Inflammatory macrophage (primary cell): ENCODE results near the gene UGCG.
"Not testable (repeated sequence)": the region's sequence is repeated elsewhere in the genome, so short reads cannot be mapped to it uniquely, and the experiment has no call there.

Experiments
- DNase-seq, 2 donors: peaks; one replicate each; pipeline ENCODE4 v3.0.0-alpha.2; 2020 to 2022

Gene UGCG

DNA sequence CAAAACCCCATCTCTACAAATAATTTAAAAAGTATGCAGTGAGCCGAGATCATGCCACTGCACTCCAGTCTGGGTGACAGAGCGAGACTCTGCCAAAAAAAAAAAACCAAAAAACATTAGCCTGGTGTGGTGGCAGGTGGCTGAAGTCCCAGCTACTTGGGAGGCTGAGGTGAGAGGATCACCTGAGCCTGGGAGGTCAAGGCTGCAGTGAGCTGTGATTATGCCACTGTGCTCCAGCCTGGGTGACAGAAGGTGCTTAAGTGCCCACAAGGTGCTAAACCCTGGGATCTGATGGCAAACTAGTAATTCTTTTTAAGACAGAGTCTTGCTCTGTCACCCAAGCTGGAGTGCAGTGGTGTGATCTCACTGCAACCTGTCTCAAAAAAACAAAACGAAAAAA, 5.7 kb upstream of the UGCG start:
- DNase-seq, result not testable (repeated sequence)

DNA sequence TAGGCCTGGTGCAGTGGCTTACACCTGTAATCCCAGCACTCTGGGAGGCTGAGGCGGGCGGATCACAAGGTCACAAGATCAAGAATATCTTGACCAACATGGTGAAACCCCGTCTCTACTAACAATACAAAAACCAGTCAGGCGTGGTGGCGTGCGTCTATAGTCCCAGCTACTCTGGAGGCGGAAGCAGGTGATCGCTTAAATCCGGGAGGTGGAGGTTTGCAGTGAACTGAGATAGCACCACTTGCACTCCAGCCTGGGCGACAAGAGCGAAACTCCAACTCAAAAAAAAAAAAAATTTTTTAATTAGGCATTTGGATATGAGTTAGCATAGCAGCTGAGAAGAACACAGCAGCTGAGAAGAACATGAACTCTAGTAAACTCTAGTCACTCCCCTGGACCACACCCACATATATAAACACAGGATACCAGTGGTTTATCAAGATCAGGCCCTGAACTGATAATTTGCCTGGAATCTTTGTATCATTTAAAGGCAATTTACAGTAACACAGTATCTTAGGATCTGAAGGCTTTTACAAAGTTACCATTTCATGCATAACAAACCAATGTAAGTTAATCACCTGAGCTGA, 4.6 kb upstream of the UGCG start:
- DNase-seq, result no peak

DNA sequence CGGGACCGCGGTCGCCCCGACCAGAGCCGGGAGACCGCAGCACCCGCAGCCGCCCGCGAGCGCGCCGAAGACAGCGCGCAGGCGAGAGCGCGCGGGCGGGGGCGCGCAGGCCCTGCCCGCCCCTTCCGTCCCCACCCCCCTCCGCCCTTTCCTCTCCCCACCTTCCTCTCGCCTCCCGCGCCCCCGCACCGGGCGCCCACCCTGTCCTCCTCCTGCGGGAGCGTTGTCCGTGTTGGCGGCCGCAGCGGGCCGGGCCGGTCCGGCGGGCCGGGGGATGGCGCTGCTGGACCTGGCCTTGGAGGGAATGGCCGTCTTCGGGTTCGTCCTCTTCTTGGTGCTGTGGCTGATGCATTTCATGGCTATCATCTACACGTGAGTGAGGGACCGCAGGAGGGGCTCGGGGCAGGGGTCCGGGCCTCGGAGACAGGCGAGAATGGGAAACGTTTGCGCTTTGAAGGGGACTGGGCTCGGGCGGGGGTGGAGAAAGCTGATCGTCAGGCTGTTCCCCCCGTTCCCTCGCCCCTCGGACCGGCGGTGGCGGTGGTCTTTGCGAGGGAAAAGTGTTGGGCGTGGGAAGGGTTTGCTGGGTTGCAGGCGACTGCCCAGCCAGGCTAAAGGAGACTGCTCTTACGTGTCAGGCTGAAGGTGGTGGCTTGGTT, 457 bp downstream of the UGCG start:
- peak in 1 of 2 donors; percentile 42 for DNase-seq

DNA sequence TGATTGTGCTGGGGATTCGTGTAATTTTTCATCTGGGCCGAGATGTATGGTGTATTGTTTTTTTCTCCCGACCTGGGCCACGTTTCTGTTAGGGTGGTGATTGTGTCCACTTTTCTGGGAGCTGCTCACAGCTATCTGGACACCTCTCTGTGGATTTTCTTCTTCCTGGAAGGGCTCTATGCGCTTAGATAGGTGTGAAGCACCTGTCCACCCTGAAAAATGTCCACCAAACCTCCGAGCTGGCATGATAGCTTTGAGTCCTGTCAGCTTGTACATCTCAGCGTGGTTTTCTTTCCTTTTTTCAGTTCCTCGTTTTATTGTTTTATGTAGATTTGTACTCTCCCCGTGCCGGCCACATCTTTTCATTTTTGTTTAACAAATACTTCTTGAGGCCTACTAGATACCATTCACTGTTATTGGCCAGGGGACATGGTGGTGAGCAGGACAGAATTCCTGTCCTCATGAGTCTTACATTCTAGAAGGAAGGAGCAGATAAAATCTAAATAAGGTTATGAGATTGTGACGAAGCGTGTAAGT, 1.1 kb downstream of the UGCG start:
- peak in 1 of 2 donors; percentile 40 for DNase-seq

DNA sequence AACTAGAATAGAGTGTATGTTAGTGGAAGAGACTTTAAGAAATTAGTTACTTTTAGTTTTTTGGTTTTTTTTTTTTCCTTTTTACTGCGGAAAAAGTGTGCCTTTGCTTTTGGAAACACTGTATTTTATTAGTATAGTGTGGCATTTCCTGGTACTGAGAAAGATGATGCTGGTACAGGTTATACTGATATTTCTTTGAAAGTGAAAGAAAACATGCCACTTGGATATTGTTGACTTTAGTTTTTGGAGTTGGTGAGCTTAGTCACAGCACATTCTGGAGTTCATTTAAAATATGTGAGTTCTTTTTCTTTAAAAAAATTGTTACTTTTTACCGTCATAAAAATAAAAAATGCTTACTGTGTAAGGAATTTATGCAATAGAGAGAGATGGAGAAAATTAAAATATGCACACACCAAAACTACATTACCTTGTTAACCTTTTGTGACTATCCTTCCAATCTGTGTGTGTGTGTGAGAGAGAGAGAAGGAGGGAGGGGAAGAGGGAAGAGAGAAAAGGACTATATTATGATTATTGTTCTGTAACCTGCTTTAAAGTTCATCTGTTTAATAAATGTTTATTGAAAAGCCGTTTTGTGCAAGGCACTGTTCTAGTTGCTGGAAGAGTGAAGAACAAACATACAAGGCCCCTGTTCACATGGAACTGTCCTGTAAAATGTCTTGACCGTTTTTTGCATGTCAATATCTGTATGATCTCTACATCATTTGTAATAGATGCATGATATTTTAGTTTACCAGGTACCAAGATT, 1.9 kb downstream of the UGCG start:
- DNase-seq, result no peak

DNA sequence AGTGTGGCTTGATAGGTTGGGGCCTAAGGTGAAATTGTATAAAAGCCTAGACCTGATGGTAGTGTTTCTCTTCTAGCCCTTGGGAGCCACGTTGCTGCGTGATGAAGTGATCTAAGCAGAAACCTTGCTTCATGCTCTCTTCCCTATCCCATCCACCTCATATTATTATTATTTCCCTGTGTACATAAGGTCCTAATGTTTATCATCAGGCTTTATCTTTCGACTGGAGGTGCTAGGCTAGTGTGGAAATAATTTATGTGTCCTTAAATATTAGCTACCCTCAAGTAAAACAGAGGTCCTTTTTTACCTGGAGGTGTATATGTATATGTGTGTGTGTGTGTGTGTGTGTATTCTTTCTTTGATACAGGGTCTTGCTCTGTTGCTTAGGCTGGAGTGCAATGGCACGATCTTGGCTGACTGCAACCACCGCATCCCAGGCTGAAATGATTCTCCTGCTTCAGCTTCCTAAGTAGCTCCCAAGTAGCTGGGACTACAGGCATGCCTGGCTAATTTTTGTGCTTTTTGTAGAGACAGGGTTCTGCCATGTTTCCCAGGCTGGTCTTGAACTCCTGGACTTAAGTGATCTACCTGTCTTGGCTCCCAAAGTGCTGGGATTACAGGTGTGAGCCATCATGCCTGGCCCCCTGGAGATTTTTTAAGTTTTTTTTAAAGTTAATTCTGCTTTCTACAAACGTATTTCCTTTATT, 3.7 kb downstream of the UGCG start:
- DNase-seq, result no peak

DNA sequence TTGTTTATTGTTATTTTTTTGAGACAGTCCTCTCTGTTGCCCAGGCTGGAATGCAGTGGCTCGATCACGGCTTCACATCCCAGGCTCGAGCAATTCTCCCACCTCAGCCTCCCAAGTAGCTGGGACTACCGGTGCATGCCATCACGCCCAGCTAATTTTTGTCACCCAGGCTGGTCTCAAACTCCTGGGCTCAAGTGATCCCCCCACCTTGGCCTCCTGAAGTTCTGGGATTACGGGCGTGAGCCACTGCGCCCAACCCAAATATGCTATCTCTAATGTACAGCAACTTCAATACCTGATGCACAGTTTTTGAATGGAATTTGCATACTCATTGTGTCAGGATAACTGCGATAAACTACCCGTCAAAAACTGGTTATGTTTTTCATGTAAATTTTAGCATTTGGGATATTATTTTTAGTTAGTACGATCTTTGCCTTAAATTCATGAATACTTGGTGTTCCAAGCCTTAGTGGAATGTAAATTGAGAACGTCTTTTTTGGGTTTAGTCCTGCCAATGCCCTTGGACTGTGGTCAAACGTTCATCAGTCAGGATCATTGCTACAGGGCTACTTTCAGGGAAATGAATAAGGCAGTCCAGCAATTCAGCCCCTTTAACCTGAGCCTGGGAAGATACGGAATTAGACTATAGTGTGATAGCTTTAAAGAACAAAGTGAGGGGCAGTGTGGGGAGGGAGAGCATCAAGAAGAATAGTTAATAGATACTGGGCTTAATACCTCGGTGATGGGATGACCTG, 4.4 kb downstream of the UGCG start:
- no peak for DNase-seq

DNA sequence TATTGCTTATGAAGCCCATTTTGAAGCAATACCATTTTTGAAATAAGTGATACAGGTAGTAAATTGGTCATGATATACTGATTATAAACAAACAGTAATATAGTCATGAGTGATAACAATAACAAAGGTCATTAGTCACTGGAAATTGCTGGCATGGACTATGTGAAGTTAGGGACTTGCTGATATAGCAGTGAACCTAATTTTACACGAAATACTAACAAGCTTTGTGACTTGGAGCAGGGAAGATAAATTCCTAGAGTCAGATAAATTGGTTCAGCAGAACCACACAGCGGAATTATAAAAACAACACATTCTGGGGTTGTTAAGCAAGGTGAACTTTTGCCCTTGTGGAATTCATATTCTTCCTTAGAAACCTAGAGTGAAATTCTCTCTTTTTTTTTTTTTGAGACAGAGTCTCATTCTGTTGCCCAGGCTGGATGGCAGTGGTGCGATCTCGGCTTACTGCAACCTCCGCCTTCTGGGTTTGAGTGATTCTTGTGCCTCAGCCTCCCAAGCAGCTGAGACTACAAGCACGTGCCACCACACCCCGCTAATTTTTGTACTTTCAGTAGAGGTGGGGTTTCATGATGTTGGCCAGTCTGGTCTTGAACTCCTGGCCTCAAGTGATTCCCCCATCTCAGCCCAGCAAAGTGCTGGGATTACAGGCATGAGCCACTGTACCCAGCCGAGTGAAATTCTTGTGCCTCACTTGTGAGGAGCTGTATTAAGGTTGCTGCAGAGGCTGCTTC, 6.0 kb downstream of the UGCG start:
- no peak for DNase-seq

DNA sequence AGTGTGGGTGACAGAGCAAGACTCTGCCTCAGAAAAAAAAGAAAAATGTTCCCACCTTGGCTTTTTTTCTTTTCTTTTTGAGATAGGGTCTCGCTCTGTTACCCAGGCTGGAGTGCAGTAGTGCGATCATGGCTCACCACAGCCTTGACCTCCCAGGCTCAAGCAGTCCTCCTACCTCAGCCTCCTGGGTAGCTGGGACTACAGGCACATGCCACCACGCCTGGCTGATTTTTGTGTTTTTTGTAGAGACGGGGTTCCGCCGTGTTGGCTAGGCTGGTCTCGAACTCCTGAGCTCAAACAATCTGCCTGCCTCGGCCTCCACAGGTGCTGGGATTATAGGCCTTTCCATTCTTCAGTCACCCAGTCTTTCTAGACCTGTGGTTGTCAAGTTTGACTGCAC, 6.9 kb downstream of the UGCG start:
- not testable (repeated sequence) for DNase-seq

DNA sequence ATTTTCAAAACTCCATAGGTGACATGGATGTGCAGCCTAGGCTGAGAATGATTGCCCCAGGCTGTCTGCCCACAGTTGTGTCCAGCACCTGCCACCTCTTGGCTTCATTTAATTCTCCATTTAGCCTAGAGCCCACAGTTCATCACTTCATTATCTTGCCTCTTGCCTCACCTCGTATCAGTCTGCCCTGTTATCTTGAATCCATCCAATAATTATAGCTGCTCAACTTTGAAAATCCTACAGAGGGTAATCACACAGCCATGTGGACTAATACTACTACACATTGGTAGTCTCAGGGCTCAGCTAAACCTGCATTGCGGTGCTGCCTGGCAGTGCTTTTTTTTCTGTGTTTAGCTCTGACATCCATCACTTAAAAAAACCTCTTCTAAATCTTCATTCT, 7.4 kb downstream of the UGCG start:
- DNase-seq, result no peak

DNA sequence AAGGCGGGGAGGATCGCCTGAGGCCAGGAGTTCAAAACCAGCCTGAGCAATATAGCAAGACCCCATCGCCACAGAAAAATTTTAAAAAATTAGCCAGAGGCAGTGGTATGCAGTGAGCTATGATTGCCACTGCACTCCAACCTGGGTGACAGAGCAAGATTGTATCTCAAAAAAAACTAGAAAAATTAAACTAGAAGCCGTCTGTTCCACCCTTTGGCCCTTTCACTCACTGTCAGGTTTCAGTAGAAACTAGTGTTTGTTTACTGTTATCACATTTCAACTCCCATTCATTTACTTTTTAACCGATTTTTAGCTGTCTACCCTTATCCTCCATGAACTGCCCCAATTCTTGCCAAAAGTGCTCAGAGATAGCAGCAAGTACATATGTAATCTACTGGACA, 8.3 kb downstream of the UGCG start:
- DNase-seq, result no peak

DNA sequence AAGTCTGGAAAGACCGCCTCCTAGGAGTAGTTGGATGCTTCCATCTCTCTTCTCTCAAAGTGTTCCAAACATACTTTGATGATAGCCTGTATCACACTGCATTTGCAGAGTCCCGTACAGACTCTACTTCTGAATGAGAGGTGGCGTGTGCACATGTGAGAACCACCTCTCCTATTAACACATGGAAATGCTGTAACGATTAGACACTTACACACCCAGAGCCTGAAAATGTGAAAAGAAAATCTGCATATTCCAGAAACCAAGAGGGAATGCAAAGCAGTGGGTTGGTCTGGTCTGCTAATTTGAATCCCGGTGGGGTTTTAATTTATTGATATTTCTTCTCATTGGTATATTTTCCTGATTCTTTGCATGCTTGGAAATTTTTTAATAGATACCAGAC, 10.5 kb downstream of the UGCG start:
- no peak for DNase-seq

DNA sequence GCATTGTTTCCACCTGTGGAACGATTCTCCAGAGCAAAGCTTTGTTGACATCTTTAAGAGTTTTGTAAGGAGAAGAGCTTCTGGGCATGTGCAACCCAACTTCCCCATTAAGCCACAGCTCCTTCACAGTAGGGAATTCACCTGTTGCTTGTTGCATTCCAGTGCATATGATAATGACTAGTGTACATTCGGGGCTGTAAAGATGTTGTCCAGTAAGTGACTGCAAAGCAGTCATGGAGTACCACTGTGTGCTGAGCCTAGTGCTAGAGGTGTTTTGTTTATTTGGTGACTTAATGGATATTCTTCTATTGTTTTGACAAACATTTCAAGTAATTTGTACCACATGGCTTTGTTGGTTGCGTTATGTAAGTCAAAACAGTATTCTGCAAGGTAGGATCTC, 12.8 kb downstream of the UGCG start:
- peak; percentile 46 to 63 for DNase-seq

DNA sequence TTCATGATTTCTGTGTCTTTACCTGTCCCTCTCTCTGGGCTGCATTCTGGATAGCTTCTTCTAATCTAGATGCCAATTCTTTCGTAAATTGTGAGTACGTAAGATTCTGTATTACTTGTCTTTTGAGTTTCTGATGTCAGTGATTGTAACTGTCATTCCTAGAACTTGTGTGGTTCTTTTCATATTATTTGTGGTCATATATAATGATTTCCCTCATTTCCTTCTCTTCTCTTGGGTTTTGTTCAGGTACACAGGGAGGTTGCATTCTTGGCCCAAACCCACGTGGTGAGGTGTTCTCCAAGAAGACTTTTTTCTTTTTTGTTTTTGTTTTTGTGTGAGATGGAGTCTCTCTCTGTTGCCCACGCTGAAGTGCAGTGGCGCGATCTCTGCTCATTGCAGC, 13.8 kb downstream of the UGCG start:
- no peak for DNase-seq

DNA sequence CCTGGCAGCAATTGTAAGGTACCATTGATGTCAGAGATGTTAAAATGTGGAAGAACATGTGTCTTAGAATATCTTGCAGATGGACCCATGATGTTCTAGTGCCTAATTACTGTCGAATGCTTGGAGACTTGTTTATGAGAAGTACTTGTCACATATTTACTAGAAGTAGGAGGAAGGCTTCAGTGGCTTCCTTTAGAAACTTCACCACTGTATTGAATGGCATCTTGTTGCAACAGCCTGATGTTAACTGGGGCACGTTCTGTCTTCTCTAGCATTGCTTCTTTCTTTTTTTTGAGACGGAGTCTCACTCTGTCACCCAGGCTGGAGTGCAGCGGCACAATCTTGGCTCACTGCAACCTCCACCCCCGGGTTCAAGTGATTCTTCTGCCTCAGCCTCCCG, 16.5 kb downstream of the UGCG start:
- peak in 1 of 2 donors; percentile 35 for DNase-seq

DNA sequence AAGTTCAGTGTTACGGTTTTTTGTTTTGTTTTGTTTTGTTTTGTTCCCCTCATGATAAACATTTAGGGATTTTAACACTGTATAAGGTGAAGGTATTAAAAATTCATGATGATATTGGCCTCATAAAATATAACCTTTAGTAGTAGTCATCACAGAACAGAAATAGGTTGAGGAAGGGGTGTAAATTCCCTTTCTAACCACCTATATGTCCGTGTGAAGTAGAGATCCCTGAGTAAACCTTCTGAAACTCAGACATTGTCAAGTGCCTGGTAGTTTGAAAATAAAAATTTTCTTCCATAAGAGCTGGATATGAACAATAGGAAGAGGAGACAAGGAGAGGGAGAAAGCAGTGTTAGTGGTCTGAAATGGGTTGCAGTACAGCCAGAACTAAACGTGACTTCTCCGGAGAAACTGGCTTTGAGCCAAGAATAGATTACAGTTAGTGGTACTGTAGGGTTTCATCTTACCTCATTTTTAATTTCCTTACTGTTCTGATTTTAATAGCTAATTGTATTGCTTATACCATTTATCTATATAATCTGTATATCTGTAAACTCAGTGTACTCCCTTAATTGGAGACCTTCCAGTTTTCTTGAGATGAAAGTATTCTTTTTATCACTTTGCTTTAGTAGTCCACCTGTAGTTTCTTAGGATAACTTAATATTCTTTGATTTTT, 18.3 kb downstream of the UGCG start:
- no peak for DNase-seq

DNA sequence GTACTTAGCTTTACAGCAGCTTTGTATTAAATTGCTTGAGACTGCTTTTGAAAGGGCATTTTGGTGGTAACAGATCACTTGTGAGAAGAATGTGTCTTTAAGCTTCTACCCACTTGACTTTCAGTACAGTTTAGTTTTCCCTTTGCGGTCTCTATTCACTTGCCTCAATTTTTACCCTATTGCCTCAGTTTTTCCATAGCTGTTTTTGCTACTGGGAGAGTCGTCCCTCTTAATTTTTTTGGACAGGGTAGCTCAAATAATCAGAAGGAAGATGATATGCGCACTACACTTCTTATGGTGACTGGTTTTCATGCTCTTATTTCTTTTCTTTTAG, 18.8 kb downstream of the UGCG start:
- no peak for DNase-seq

DNA sequence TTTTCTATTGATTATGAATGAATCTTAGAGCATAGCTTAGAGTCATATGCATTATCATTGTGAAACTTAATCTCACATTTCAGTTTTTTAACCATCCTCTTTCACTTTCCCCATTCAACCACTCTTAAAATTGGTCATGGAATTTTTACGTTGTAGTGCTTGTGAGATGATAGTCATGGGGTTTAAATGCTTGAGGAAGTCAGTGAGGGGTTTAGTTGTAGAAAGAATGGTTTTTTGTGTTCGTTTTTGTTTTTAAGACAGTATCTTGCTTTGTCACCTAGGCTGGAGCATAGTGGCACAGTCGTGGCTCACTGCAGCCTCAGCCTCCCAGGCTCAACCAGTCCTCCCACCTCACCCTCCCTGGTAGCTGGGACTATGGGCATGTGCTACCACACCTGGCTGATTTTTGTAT, 19.6 kb downstream of the UGCG start:
- no peak for DNase-seq

DNA sequence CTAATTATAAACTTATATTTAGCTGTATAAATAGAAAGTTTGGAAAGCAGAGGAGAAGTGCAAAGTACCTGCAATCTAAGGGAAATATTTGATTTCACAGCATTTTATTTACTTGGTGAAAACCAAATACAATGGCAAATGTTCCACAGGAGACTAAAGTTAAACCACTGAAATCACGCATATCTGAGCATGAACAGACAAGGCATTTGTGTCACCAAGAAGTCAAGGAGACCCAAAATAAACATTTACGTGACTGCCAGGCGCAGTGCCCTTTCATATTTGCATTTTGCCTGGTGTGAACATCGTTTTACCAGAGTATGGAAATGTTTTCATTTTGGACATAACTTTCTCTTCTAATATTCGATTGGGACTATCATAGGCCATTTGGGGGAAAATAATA, 20.6 kb downstream of the UGCG start:
- DNase-seq, result no peak

DNA sequence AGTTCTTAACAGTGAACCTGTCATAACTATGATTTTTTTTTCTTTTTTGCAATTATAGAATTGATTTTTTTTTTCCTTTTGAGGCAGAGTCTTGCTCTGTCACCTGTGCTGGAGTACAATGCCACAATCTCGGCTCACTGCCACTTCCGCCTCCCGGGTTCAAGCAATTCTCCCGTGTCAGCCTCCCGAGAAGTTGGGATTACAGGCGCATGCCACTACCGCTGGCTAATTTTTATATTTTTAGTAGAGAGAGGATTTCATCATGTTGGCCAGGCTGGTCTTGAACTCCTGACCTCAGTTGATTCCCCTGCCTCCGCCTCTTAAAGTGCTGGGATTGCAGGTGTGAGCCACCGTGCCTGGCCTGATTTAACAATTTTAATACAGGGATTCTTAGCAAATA, 21.4 kb downstream of the UGCG start:
- no peak for DNase-seq

DNA sequence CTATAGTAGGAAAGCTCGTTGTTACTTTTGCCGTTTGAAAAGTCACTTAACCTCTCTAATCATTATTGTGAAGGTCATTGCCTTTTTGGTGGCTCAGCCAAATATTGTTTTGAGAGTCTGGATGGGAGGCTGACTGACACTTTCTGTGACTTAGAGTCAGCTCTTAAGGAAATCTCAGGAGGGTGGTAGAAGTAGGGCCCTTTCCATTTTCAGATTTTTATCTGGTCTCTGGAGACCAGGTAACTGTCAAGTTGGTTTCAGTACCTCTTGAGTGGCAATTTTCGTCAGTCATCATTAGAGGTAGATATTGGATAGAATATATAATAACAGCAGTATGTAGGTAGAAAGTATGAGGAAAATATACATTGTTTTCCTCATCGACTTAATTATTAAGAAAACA, 23.3 kb downstream of the UGCG start:
- no peak for DNase-seq
